HG03045 (cell line): ENCODE results near the gene CMAS.
"Not testable (repeated sequence)": the region's sequence is repeated elsewhere in the genome, so short reads cannot be mapped to it uniquely, and the experiment has no call there.

Experiments used
- ATAC-seq: cut with Tn5 transposase; IDR thresholded peaks from one replicate; pipeline ENCODE4 v1.9.1; 2021; ENCODE audit warnings: mild to moderate bottlenecking, moderate library complexity; ENCODE audit not compliant: unreplicated experiment

CMAS gene

GRCh38 chr12:22046968-22047390 lies 961 bp downstream of the CMAS start:
- no peak for ATAC-seq

GRCh38 chr12:22047494-22047893 lies 1.5 kb downstream of the CMAS start:
- no peak for ATAC-seq

GRCh38 chr12:22048351-22049041 lies 2.5 kb downstream of the CMAS start:
- no peak for ATAC-seq

- ATAC-seq: no peak
Measured at GRCh38 chr12:22050078-22050477, 4.1 kb downstream of the CMAS start.

- ATAC-seq: no peak
Measured at GRCh38 chr12:22051114-22051698, 5.2 kb downstream of the CMAS start.

- not testable (repeated sequence) for ATAC-seq
Measured at GRCh38 chr12:22052994-22053393, 7.0 kb downstream of the CMAS start.

GRCh38 chr12:22054155-22054554 lies 8.1 kb downstream of the CMAS start:
- ATAC-seq: no peak

GRCh38 chr12:22056607-22057006 lies 10.6 kb downstream of the CMAS start:
- no peak for ATAC-seq

- ATAC-seq: no peak
Measured at GRCh38 chr12:22059976-22060647, 14.1 kb downstream of the CMAS start.

- ATAC-seq: no peak
Measured at GRCh38 chr12:22064968-22065367, 18.9 kb downstream of the CMAS start.

GRCh38 chr12:22066310-22066709 lies 20.3 kb downstream of the CMAS start:
- no peak for ATAC-seq

- ATAC-seq: no peak
Measured at GRCh38 chr12:22069851-22070250, 23.8 kb downstream of the CMAS start.

- no peak for ATAC-seq
Measured at GRCh38 chr12:22082190-22082701, 36.2 kb downstream of the CMAS start.

- ATAC-seq: no peak
Measured at GRCh38 chr12:22083167-22083566, 37.1 kb downstream of the CMAS start.

- ATAC-seq: no peak
Measured at GRCh38 chr12:22084852-22085251, 38.8 kb downstream of the CMAS start.

GRCh38 chr12:22088886-22089285 lies 42.9 kb downstream of the CMAS start:
- ATAC-seq: no peak

GRCh38 chr12:22089486-22089885 lies 43.5 kb downstream of the CMAS start:
- no peak for ATAC-seq

- ATAC-seq: not testable (repeated sequence)
Measured at GRCh38 chr12:22099062-22099461, 53.0 kb downstream of the CMAS start.

GRCh38 chr12:22100958-22101748 lies 55.1 kb downstream of the CMAS start:
- ATAC-seq: no peak

- no peak for ATAC-seq
Measured at GRCh38 chr12:22101749-22102243, 55.8 kb downstream of the CMAS start.

GRCh38 chr12:22103418-22103817 lies 57.4 kb downstream of the CMAS start:
- ATAC-seq: no peak
